Femur (tissue), 1 donor: Measurements from ENCODE around the gene USP9X.
"Not testable (repeated sequence)": the region's sequence is repeated elsewhere in the genome, so short reads cannot be mapped to it uniquely, and the experiment has no call there.

Experiments used
- DNase-seq: peaks from one replicate; pipeline ENCODE4 v3.0.0-alpha.2; 2017

Gene USP9X

DNA sequence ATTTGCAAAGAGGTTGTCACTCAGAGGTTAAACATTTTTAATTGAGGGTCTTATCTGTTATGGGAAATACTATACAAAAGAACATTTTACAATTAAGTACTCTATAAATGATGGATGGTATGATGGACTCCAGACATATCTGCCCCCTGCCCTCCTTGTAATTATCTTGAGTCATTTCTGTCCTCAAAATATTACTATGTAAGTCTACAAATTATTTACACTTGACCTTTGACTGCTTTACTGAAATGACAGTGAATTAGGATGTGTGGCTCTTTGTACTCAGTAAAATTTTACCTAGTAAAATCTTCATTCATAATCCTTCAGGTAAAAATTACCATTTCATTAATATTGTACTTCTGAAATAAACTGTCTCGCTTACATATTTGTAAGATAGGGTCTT, 46.5 kb downstream of the USP9X start:
- DNase-seq = no peak

DNA sequence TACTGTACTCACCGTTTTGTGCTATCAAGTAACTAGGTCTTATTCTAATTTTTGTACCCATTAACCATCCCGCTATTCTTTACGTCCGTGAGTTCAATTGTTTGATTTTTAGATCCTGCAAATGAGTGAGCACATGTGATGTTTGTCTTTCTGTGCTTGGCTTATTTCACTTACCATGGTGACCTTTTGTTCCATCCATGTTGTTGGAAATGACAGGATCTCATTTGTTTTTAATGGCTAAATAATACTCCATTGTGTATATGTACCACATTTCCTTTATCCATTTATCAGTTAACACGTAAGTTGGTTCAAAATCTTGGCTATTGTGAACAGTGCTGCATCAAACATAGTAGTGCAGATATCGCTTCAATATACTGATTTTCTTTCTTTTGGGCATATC, 48.3 kb downstream of the USP9X start:
- DNase-seq = no peak

DNA sequence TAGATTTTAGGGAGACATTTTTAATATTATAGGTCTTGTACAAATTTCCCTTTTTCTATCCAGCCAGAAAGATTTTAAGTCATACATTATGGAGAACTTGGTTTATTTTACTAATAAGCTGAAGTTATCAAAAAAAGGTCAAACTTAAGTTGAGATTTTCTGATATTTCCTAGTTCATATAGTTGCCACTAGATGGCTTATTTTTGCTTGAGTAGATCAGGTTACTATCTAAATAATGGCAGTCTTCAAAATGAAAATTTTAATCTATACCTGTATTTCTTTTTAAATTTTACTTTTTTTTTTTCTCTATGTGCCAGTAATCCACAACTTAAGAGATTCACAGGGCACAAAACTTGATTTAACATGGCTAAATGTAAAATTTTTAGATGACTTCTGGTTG, 52.3 kb downstream of the USP9X start:
- DNase-seq = no peak

DNA sequence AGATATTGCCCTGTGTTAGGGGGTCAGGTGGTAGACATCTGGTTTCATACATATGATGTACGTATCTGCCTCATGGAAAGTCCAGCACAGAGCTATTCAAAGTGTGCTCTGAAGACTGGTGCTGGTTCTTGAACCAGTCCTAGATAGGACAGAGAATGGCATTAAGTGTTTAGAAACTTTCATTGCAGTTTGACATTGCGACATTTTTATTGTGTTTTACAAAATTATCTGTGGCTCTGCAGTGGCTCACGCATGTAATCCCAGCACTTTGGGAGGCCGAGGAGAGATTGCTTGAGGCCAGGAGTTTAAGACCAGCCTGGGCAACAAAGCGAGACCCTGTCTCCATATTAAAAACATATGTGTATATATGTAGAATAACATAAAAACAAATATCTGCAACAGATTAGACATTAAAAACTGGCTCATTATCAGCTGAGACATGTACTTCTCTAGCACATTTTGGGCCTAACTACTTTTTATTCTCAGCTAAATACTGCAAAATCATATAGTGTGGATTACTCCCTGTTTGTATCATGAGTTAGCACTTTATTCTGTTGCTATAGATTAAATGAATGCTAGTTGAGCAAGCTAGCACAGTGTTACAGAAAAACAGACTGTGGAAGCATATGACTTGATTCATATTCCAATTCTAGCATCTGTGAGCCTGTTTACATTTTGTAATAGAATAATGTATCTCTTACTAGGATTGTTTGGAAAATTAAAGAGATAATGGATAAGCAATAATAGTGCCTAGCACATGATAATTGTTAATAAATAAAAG, 57.1 kb downstream of the USP9X start:
- DNase-seq = no peak

DNA sequence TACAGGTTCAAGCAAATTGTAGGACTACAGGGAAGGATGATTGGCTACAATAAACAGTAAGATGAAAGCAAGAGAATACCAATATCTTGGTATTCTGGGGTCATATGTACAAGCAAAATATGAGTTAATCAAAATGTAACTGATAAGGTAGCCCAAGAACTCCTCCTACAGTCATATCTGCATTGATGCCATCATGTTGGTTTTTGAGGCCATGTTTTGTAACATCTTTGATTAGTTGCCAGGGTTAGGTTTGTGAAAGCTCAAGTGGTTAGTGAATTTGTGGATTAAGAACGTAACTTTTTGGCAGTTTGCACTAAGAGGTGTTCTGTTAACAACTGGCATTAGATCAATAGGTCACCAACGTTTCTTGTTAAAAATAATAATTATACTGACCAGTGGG, 59.6 kb downstream of the USP9X start:
- no peak for DNase-seq

DNA sequence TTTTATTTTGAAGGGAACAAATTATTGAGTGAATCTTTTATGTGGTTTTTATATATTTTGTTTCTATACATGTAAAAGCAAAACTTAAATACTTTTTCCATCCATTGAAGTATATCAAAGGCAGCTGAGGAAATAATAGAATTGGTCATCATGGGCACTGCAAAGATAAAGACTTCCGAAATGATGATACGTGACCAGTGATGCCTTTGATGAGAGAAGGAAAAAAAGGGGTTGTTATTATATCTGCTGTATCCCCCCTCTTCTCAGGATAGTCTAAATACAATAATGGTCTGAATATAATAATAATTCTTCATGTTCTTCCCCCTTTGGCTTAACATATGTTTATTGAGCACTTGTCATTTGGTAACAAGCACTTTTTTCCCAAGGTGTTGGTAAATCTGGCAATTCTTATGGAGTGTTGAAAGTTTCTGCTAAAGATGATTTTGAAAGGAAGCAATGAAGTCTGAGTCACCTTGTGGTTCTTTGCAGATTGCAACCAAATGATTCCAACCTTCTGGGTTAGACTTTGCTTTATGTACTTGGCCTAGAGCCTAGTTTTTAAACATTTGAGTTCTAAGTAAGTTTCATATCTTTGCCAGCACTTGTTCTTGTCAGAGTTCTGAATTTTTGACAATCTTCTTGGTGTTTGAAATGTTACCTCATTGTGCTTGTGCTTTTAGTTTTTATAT, 60.8 kb downstream of the USP9X start:
- no peak for DNase-seq

DNA sequence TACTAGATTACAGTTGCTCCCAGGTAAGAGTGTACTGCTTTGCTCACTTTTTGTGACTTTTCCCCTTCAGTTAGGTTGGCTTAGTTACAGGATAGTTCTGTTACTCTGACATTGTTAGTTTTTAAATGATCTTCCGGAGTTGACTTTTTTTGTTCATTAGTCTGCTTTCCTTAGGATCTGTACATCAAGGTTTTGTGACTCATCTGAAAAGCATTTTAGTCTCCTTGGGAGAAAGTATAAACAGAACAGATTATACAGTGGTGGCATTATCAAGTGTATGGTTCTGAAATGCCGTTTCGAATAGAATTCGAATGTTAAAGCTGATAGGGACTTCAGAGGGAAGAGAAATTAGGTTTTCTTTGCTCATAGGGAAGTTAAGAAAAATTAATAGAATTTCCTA, 63.3 kb downstream of the USP9X start:
- no peak for DNase-seq

DNA sequence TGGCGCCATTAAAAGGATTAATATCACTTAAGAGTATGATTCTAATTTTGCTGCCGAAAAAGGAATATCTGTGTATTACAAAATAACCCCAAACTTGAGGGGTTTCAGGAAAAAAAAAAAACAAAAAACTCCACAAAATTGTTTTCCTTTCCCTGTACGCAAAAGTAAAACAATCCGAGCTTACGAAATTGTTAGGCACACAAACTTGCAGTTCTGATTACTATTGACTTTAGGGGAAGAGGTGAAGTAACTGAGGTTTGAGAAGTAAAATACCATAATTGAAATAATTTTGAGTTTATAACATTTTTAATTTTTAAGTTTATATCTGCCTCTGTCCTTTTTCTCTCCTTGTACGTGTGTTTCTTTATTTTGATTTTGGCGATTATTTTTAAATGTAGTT, 64.8 kb downstream of the USP9X start:
- DNase-seq = no peak

DNA sequence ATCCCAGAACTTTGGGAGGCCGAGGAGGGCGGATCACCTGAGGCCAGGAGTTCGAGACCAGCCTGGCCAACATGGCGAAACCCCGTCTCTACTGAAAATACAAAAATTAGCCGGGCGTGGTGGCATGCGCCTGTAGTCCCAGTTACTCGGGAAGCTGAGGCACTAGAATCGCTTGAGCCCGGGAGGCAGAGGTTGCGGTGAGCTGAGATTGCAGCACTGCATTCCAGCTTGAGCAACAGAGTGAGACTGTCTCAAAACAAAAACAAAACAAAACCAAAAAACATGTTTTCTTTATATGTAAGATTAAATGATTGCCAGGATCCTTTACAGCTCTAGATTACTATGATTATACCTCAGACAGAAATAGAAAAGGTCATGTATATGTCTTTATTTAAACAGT, 66.5 kb downstream of the USP9X start:
- DNase-seq = not testable (repeated sequence)

DNA sequence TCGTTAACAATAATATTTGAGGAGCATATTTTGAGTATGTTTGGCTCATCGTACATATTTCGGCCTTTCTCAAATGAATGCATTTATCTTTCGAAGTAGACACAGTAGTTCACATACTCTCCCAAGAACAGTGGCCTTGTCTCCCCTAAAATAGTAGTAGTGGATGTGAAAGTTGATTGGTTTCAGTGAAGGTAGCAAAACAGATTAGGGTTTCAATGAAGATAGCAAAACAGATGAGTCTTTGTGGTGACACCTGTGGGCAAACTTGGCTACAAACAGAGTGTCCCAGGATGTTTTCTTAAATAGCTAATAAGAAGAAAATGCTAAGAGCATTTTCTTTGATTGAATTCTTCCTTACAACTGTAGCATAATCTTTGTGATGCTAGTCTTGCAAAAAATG, 67.0 kb downstream of the USP9X start:
- no peak for DNase-seq

DNA sequence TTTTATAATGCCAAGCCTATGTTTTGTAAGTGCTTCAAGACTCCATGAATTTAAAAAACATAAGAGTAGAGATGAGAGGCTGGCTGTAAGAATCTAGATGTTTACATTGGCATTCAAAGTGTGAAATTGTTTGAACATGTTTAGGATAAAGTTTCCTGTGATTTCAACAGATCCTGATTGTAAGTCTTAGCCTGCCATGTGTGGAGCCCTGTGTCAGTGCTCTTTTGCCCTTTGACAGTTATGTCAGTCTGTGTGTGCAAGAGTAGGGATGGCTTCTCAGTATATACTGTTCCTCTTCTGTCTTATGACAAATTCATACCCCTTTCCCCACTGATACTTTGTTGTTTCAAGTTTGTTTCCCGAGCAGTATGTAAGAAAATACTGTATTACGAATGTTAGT, 68.2 kb downstream of the USP9X start:
- no peak for DNase-seq

DNA sequence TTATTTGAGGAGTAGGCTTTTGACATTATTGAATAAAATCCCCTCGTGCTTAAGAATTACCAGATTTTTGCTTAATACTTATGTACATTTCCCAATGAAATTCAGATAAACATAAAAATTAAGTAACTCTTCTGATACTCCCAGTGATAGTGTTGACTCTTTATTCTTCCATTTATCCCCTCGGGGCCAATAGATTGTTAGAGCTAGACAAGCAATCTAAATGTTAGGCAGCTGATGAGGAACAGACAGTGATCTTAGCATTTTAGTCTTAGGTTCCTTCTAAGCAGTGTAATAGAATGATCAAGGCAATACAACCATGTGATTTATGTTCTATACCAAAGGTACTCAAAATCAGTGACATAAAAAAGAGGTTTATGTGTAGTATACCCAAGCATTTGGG, 68.7 kb downstream of the USP9X start:
- no peak for DNase-seq

DNA sequence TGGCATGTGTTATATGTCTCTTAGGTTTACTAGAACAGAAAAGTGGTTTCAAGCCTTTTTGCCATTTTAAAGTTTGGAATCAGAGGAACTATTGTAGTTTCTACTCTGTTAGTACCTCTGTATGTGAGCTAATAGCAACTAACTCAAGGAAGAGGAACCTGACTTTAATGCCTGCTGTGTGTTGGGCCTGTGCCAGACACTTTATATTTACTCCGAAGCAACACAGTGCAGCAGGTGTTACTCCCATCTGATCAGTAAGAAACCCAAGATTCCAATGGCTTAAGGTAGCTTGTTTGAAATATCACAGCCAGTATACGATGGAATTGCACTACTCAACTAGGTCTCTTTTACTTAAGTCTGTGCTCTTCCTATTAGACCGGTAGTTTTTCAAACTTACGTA, 79.2 kb downstream of the USP9X start:
- no peak for DNase-seq

DNA sequence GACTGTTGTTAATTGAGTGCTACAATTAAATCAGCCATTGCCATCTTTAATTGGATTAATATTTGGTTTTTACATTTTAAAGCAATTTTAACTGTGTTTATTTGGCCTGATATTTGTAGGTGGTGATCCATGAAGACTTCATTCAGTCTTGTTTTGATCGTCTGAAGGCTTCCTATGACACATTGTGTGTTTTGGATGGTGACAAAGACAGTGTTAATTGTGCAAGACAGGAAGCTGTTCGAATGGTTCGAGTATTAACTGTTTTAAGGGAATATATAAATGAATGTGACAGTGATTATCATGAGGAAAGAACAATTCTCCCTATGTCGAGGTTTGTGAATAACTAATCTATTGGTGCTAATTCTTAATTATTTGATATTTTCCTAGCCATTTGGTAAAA, 82.6 kb downstream of the USP9X start:
- DNase-seq = no peak

DNA sequence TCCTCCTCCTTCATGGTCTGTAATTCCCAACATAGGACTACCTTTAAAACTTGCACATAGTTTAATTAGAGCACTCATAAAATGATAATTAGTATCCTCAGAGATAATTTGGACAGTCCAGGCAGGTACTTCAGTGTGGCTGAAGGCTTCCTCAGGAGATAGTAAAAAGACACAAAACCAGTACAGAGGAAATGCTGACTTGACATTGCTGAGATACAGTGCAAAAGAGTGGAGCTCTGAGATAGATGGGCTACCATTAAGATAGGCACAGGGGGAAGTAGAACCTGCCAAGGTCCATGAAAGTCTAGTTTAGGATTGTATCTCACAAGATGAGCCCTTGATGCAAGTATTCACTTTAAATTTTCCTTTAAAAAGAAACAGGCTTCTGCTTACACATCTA, 91.0 kb downstream of the USP9X start:
- DNase-seq = no peak

DNA sequence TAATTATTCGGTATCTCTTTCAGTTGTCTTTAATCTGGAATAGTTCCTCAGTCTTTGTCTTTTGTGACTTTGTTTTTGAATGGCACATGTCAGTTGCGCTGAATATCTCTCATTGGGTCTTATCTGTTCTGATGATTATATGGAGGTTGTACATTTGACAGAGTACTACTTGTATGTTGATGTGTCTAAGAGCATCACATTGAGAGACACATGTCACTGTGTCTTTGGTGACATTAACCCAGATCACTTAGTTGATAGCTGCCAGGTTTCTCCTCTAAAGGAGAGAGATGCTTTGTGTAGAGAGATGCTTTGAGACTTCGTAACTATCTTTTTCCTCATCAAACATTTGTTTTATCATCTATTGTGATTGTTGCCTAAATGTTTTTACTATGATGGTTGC, 92.1 kb downstream of the USP9X start:
- DNase-seq = no peak

DNA sequence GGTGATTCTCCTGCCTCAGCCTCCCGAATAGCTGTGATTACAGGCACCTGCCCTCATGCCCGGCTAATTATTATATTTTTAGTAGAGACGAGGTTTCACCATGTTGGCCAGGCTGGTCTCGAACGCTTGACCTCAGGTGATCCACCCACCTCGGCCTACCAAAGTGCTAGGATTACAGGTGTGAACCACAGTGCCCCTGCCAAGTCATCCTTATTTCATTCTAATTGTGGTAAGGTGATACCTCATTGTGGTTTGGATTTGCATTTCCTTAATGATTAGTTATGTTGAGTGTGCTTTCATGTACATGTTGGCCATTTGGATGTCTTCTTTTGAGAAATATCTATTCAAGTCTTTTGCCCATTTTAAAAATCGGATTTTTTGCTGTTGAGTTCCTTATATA, 93.0 kb downstream of the USP9X start:
- DNase-seq = no peak

DNA sequence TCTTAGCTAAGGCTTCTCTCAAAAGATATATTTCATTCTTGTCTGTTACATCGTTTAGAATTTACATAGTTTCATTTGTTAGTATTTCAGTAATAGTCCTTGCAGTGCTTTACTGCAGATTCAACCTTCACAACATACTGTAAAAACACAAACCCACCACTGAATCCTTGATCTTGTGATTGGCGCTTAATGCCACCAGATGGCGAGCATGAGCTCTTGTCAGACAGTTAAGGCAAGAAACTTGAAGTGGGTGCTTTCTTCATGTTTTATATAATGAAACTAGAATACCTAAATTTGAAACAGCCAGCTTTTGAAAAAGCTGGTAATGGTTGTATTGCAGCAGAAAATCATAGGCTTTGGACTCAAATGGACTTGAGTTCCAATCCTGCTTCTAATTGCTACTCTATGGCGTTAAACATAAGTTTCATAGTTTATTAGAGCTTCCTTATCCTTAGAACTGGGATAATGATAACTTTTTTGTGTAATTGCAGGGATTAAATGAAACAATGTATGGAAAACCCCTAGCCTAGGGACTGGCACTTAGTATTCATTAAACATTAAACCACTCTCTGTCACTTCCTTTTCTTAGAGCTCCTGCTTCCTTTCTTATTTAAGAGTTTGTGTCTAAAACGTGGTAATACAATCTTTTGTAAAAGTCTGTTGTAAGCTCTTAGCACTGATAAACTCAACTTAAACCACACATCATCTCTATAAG, 95.1 kb downstream of the USP9X start:
- DNase-seq = peak; percentile 62

DNA sequence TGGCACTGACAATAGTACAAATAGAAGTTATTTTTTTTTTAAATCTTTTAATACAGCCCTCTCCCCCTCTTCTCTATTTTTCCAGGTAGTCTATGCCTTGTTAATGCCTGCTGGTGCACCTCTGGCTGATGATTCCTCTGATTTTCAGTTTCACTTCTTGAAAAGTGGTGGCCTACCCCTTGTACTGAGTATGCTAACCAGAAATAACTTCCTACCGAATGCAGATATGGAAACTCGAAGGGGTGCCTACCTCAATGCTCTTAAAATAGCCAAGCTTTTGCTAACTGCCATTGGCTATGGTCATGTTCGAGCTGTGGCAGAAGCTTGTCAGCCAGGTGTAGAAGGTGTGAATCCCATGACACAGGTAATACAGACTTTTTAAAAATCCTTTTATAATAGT, 99.1 kb downstream of the USP9X start:
- DNase-seq = no peak

DNA sequence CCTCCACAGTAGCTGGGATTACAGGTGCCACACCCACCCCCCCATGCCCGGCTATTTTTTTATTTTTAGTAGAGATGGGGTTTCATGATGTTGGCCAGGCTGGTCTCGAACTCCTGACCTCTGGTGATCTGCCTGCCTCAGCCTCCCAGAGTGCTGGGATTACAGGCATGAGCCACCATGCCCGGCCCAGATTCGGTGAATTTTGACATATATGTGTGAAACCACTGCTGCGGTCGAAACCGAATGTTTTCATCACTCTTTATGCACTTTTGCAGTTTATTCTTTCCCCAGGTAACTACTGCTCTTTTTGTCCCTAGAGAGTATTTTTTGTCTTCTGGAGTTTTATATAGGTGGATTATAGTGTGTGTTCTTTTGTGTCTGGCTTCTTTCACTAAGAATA, 101.7 kb downstream of the USP9X start:
- DNase-seq = not testable (repeated sequence)

DNA sequence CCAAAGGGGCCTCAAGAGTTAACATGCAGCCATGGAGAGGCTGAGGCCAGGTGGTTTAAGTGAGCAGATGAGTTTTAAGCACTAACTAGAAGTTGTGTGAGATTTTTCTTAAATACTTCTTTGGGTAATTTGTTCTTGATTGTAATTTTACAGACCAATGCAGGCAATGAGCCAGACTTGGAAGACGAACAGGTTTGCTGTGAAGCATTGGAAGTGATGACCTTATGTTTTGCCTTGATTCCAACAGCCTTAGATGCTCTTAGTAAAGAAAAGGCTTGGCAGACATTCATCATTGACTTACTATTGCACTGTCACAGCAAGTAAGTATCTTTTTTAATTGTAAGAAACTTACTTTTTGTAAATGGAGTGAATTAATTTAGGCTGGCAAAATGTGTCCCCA, 103.9 kb downstream of the USP9X start:
- no peak for DNase-seq

DNA sequence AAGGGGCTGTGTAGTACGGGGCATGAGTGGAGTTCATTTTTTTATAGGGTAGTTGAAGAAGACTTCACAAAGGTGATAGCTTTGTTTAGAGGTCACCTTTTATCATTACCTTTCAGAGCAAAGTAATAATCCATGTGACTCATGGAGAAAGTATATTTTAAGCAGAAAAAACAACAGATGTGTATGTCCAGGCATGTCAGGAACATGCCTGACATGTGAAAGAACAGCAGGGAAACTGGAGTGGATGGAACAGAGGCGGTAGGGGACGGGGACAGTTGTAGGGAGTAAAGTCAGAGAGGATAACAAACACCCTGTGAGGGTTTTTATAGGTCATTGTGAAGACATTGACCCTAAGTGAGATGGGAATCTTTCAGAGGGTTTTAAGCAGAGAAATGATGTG, 107.6 kb downstream of the USP9X start:
- no peak for DNase-seq

DNA sequence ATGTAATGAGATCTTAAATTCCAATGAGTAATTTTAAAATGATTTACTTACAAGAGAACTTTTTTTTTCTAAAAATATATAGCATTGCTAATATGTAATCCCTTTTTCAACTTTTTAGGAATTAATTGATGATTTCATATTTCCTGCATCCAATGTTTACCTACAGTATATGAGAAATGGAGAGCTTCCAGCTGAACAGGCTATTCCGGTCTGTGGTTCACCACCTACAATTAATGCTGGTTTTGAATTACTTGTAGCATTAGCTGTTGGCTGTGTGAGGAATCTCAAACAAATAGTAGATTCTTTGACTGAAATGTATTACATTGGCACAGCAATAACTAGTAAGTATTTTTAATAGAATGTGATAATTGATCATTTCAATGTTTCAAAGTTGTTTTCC, 113.2 kb downstream of the USP9X start:
- DNase-seq = no peak

DNA sequence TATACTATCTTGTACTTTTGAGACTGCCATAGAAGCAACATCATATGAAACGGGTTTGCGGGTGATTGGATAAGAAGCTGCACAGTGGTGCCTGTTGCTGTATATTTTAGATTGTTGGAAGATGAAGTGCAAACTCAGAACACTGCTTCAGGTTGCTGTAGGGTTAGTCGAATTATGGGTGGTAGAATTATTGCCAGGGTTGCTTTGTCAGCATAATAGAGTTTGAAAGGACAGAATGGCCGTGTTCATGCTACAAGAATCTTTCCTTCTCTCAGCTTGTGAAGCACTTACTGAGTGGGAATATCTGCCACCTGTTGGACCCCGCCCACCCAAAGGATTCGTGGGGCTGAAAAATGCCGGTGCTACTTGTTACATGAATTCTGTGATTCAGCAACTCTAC, 115.5 kb downstream of the USP9X start:
- DNase-seq = no peak
